ENCODE measurements around the gene CLEC11A. TPM values are rescaled to one million over a fixed set of nuclear protein-coding genes. Genes with fewer than 3 reads are reported as not detected.

The CLEC11A gene
- total RNA-seq, 1 donor: 23.5 TPM

- no peak for TF ChIP-seq CTCF (IDR thresholded peaks at IDR 0.05; ENCODE audit: extremely low read depth, low read depth, low read length)
- H3K36me3 ChIP-seq (ENCODE audit: insufficient read depth, low read length): no peaks in the 10 kb centered on the region
- H3K9me3 ChIP-seq (ENCODE audit: low read depth, low read length): no peaks in the 10 kb centered on the region
- no peak overlapping the region for H3K4me2 ChIP-seq (ENCODE audit: insufficient read depth, low read length)
- H4K20me1 ChIP-seq (ENCODE audit: insufficient read depth, low read length): peaks cover 7% of the 10 kb centered on the region
- H3K79me2 ChIP-seq (ENCODE audit: insufficient read depth, low read length): no peaks in the 10 kb centered on the region
- peak; percentile 55 for DNase-seq (ENCODE audit: insufficient read length, low spot score, missing footprints)
- H2AFZ ChIP-seq (ENCODE audit: low read length): no peak overlapping the region
- H3K27me3 ChIP-seq (ENCODE audit: insufficient read depth, low read length): no peaks in the 10 kb centered on the region
- H3K27ac ChIP-seq (ENCODE audit: low read depth, low read length): no peak overlapping the region
- H3K4me3 ChIP-seq (ENCODE audit: insufficient read depth, low read length): no peak overlapping the region
- peaks cover 7% of the 10 kb centered on the region for H3K4me1 ChIP-seq (ENCODE audit: insufficient read depth, low read length)
Measured at GRCh38 chr19:50716178-50717025, 6.8 kb upstream of the CLEC11A start.

DNA sequence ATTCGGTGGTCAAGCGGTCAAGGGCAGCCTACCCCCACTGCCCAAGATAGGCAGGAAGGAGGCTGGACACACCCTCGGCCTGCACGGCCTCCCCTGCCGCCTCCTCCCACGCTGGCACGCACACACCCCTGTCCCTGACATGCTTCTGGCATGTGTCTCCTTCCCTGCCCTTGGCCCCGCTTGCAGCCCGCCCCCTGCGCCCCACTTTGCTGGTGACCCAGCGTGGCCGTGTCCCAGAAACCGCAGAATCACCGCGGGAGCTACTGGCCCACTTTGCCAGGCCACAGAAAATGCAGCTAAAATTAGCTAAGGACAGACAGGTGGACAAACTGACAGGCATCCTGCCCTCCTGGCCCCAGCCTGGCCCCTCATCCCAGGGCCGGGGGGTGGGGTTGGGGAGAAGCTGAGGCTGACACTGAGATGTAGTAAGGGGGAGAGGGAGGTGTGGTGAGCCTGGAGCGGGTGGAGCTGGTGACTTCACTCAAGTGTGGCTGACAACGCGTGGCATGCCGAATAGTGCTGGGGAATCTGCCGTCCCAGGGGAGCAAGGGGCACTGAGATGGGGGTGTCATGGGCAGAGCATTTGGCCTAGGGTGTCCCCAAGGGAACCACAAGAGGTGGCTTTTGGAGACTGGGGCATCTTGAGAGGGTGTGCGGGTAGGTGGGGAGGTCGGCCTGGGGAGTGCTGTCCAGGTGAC lies 6.0 kb upstream of the CLEC11A start:
- Histone ChIP-seq H3K36me3 (ENCODE audit: insufficient read depth, low read length) (no peaks in the 10 kb centered on the region), H3K27me3 (ENCODE audit: insufficient read depth, low read length) (no peaks in the 10 kb centered on the region), H3K4me2 (ENCODE audit: insufficient read depth, low read length) (no peak overlapping the region), H3K4me3 (ENCODE audit: insufficient read depth, low read length) (no peak overlapping the region), H3K27ac (ENCODE audit: low read depth, low read length) (no peak overlapping the region), H4K20me1 (ENCODE audit: insufficient read depth, low read length) (peaks cover 7% of the 10 kb centered on the region), H2AFZ (ENCODE audit: low read length) (no peak overlapping the region), H3K4me1 (ENCODE audit: insufficient read depth, low read length) (peaks cover 13% of the 10 kb centered on the region), H3K9me3 (ENCODE audit: low read depth, low read length) (no peaks in the 10 kb centered on the region), H3K79me2 (ENCODE audit: insufficient read depth, low read length) (no peaks in the 10 kb centered on the region)
- DNase-seq (ENCODE audit: insufficient read length, low spot score, missing footprints): peak; percentile 80
- TF ChIP-seq CTCF (IDR thresholded peaks at IDR 0.05; ENCODE audit: extremely low read depth, low read depth, low read length): no peak

- H2AFZ ChIP-seq (ENCODE audit: low read length): no peak overlapping the region
- peak overlapping the region; percentile 66 for H3K4me3 ChIP-seq (ENCODE audit: insufficient read depth, low read length)
- DNase-seq (ENCODE audit: insufficient read length, low spot score, missing footprints): peak; percentile 76
- no peaks in the 10 kb centered on the region for H3K36me3 ChIP-seq (ENCODE audit: insufficient read depth, low read length)
- no peaks in the 10 kb centered on the region for H3K79me2 ChIP-seq (ENCODE audit: insufficient read depth, low read length)
- no peak for TF ChIP-seq CTCF (IDR thresholded peaks at IDR 0.05; ENCODE audit: extremely low read depth, low read depth, low read length)
- no peaks in the 10 kb centered on the region for H3K27me3 ChIP-seq (ENCODE audit: insufficient read depth, low read length)
- no peak overlapping the region for H3K27ac ChIP-seq (ENCODE audit: low read depth, low read length)
- H3K9me3 ChIP-seq (ENCODE audit: low read depth, low read length): no peaks in the 10 kb centered on the region
- peaks cover 7% of the 10 kb centered on the region for H4K20me1 ChIP-seq (ENCODE audit: insufficient read depth, low read length)
- H3K4me1 ChIP-seq (ENCODE audit: insufficient read depth, low read length): peaks cover 20% of the 10 kb centered on the region
- H3K4me2 ChIP-seq (ENCODE audit: insufficient read depth, low read length): peak overlapping the region; percentile 76
Measured at GRCh38 chr19:50717891-50718254, 5.3 kb upstream of the CLEC11A start.
